Mononuclear cell (primary cell): ENCODE data around the gene OR10J5. TPM values are rescaled to one million over a fixed set of nuclear protein-coding genes. Genes with fewer than 3 reads are reported as not detected.
"Not testable (repeated sequence)": the region's sequence is repeated elsewhere in the genome, so short reads cannot be mapped to it uniquely, and the experiment has no call there.

Source experiments
- H3K27me3 ChIP-seq: 2 replicates; pipeline ENCODE4 v1.6.0; 2011; ENCODE audit warnings: low read length, control low read depth; ENCODE audit not compliant: insufficient read depth
- H3K4me1 ChIP-seq: 2 replicates; pipeline ENCODE4 v1.5.1; 2011; ENCODE audit warnings: mild to moderate bottlenecking, low read length, control low read depth; ENCODE audit not compliant: insufficient read depth
- H3K4me3 ChIP-seq: 2 replicates; pipeline ENCODE4 v1.5.1; 2011; ENCODE audit warnings: mild to moderate bottlenecking, low read length, moderate library complexity
- H3K9me3 ChIP-seq: 2 replicates; pipeline ENCODE4 v1.5.1; 2011; ENCODE audit warnings: low read depth, mild to moderate bottlenecking, control low read depth, low read length
- total RNA-seq: library from RNA; depleted of rRNA; stranded (reverse); fragments of >200 nt; gene quantifications from one replicate; pipeline ENCODE4 v1.2.3, GENCODE V29; 2012

Gene OR10J5
- total RNA-seq, 1 donor = not detected

- H3K4me1 ChIP-seq = peaks cover 5% of the 10 kb centered on the region
- H3K27me3 ChIP-seq = no peaks in the 10 kb centered on the region
- peaks cover 15% of the 10 kb centered on the region for H3K9me3 ChIP-seq
- H3K4me3 ChIP-seq = no peak overlapping the region
These were observed 26.9 kb downstream of the OR10J5 start for GRCh38 chr1:159508951-159509350.

GRCh38 chr1:159505676-159506075, 30.1 kb downstream of the OR10J5 start:
- Histone ChIP-seq H3K4me1 (peaks cover 5% of the 10 kb centered on the region), H3K4me3 (no peak overlapping the region), H3K27me3 (peaks cover 3% of the 10 kb centered on the region), H3K9me3 (peaks cover 15% of the 10 kb centered on the region)

- Histone ChIP-seq H3K4me3 (no peak overlapping the region), H3K4me1 (peaks cover 1% of the 10 kb centered on the region), H3K9me3 (peaks cover 32% of the 10 kb centered on the region), H3K27me3 (peaks cover 3% of the 10 kb centered on the region)
These were observed 34.7 kb downstream of the OR10J5 start for GRCh38 chr1:159501082-159501481.

- H3K4me3 ChIP-seq, H3K4me1 ChIP-seq: not testable (repeated sequence)
- peaks cover 19% of the 10 kb centered on the region for H3K9me3 ChIP-seq
These were observed 41.1 kb downstream of the OR10J5 start for GRCh38 chr1:159494513-159495210.

DNA sequence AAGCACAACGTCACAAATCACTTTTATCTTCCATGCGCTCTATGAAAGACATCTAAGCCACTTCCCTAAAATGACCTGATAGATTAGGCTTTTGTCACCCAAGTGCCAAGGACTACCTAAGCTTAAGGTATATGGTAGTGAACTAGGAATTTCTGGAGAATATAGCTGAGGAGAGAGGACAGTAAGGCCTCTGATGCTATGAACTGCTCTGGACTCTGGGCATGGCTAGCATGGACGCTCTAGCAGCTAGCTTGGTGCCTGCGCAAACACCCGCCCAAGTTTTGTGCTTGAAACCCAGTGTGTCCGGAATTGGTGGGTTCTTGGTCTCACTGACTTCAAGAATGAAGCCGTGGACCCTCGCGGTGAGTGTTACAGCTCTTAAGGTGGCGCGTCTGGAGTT, 42.5 kb downstream of the OR10J5 start:
- H3K4me1 ChIP-seq = no peaks in the 10 kb centered on the region
- H3K4me3 ChIP-seq = no peak overlapping the region
- peaks cover 6% of the 10 kb centered on the region for H3K9me3 ChIP-seq
- H3K27me3 ChIP-seq = no peaks in the 10 kb centered on the region

More at GRCh38 chr1:159494513-159495210, 41.1 kb downstream of the OR10J5 start:
- H3K27me3 ChIP-seq = not testable (repeated sequence)

DNA sequence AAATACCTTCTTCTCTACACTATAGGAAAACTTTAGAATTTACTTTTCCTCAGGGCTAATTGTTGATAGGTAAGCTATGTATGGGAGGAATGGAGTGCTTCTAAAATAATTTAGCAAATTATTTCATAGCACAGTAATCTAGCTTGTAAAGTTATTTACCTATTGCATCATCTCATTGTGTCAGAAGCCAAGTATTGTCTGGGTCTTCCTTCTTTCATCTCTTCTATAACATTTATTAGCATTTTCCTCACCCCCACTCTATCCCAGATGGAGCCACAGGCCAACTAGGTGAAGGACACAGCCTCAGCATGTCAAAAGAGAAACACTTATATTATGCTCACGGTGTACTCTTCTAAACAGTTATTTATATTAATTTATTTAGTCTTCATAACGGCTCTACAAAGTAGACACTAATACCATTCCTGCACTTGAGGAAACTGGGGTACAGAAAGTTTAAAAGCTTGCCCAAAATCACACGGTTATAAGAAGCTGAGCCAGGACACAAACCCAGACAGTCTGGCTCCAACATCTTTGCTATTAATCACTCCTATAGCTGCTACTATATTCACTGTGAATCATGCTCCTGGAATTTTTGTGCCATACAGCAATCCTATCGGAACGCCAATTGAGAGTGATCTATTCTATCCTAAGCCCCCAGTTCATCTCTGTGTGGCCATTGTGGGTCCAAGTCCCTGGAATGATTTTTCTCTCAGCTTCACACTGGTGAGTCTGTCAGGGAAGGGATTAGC, 43.1 kb downstream of the OR10J5 start:
- H3K4me3 ChIP-seq = no peak overlapping the region
- peaks cover under 1% of the 10 kb centered on the region for H3K9me3 ChIP-seq
- H3K4me1 ChIP-seq = no peaks in the 10 kb centered on the region
- H3K27me3 ChIP-seq = no peaks in the 10 kb centered on the region

Other genes with a start within 250 kb of the OR10J5 start
- 16.5 TPM for gene FCER1A, start 233.7 kb downstream of the OR10J5 start, total RNA-seq
- gene OR10J4, start 103.8 kb downstream of the OR10J5 start, total RNA-seq = not detected
- not detected for gene OR10J1, start 96.3 kb downstream of the OR10J5 start, total RNA-seq
- not detected for gene APCS, start 51.8 kb upstream of the OR10J5 start, total RNA-seq
- gene CRP, start 178.6 kb upstream of the OR10J5 start, total RNA-seq = 0.42 TPM
- gene DUSP23, start 245.0 kb upstream of the OR10J5 start, total RNA-seq = 6.3 TPM